GM21825 (cell line): Measurements from ENCODE around the gene GAGE12F.
"Not testable (repeated sequence)": the region's sequence is repeated elsewhere in the genome, so short reads cannot be mapped to it uniquely, and the experiment has no call there.

Experiments used
- ATAC-seq: cut with Tn5 transposase; IDR thresholded peaks from one replicate; pipeline ENCODE4 v1.9.1; 2021; ENCODE audit warnings: mild to moderate bottlenecking, moderate library complexity; ENCODE audit not compliant: unreplicated experiment

GAGE12F gene, protein sequence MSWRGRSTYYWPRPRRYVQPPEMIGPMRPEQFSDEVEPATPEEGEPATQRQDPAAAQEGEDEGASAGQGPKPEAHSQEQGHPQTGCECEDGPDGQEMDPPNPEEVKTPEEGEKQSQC

DNA sequence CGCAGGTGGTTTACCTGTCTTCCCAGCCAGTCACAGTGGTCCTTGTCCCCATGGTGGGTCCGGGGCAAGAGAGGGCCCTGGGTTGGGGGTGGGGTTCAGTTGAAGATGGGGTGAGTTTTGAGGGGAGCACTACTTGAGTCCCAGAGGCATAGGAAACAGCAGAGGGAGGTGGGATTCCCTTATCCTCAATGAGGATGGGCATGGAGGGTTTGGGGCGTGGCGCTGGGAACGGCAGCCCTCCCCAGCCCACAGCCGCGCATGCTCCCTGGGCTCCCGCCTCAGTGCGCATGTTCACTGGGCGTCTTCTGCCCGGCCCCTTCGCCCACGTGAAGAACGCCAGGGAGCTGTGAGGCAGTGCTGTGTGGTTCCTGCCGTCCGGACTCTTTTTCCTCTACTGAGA is at the start of gene GAGE12F:
Gene GAGE12F, plus strand, starts transcription at position 301 of the 400 bp plus-strand sequence. CDS start 1,155 bp downstream, outside the sequence.
- not testable (repeated sequence) for ATAC-seq

DNA sequence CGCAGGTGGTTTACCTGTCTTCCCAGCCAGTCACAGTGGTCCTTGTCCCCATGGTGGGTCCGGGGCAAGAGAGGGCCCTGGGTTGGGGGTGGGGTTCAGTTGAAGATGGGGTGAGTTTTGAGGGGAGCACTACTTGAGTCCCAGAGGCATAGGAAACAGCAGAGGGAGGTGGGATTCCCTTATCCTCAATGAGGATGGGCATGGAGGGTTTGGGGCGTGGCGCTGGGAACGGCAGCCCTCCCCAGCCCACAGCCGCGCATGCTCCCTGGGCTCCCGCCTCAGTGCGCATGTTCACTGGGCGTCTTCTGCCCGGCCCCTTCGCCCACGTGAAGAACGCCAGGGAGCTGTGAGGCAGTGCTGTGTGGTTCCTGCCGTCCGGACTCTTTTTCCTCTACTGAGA is 28.8 kb upstream of the GAGE12F start, which contains the start of gene GAGE12C:
Gene GAGE12C, plus strand, starts transcription at position 301 of the 400 bp plus-strand sequence. CDS start 1,155 bp downstream, outside the sequence.
- ATAC-seq = not testable (repeated sequence)

DNA sequence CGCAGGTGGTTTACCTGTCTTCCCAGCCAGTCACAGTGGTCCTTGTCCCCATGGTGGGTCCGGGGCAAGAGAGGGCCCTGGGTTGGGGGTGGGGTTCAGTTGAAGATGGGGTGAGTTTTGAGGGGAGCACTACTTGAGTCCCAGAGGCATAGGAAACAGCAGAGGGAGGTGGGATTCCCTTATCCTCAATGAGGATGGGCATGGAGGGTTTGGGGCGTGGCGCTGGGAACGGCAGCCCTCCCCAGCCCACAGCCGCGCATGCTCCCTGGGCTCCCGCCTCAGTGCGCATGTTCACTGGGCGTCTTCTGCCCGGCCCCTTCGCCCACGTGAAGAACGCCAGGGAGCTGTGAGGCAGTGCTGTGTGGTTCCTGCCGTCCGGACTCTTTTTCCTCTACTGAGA is 19.2 kb upstream of the GAGE12F start, which contains the start of gene GAGE12D:
Gene GAGE12D, plus strand, starts transcription at position 301 of the 400 bp plus-strand sequence. CDS start 1,155 bp downstream, outside the sequence.
- not testable (repeated sequence) for ATAC-seq

DNA sequence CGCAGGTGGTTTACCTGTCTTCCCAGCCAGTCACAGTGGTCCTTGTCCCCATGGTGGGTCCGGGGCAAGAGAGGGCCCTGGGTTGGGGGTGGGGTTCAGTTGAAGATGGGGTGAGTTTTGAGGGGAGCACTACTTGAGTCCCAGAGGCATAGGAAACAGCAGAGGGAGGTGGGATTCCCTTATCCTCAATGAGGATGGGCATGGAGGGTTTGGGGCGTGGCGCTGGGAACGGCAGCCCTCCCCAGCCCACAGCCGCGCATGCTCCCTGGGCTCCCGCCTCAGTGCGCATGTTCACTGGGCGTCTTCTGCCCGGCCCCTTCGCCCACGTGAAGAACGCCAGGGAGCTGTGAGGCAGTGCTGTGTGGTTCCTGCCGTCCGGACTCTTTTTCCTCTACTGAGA is 9.7 kb upstream of the GAGE12F start, which contains the start of gene GAGE12E:
Gene GAGE12E, plus strand, starts transcription at position 301 of the 400 bp plus-strand sequence. CDS start 1,155 bp downstream, outside the sequence.
- not testable (repeated sequence) for ATAC-seq

DNA sequence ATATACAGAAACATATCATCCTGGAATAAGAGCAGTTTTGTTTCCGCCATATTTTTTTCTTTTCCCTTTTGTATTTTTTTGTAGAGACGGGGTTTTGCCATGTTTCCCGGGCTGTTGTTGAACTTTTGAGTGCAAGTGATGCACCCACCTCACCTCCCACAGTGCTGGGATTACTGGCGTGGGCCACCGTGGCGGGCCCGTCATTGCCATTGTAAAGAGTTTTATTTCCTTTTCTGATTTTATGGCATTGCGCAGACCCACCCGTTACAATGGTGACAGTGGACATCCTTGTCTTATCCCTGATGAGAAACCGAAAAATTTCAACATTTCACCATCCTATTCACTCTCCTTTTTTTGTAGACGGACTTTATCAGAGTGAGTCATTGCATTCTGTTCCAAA is 8.1 kb downstream of the GAGE12F start:
- not testable (repeated sequence) for ATAC-seq

DNA sequence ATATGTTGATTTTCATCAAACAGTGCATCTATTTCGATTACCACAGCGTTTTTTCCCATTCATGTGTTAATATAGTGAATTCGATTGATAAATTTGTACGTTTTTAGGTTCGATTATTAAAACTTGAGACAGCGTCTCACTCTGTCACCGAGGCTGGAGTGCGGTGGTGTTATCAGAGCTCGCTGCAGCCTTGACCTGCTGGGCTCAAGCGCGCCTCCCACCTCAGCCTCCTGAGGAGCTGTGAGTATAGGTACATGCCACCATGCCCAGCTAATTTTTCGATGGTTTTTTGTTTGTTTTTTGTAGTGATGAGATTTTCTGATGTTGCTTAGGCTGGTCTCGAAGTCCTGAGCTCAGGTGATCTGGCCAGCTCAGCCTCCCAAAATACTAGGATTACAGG is 8.5 kb downstream of the GAGE12F start:
- ATAC-seq = not testable (repeated sequence)

DNA sequence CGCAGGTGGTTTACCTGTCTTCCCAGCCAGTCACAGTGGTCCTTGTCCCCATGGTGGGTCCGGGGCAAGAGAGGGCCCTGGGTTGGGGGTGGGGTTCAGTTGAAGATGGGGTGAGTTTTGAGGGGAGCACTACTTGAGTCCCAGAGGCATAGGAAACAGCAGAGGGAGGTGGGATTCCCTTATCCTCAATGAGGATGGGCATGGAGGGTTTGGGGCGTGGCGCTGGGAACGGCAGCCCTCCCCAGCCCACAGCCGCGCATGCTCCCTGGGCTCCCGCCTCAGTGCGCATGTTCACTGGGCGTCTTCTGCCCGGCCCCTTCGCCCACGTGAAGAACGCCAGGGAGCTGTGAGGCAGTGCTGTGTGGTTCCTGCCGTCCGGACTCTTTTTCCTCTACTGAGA is 9.5 kb downstream of the GAGE12F start, which contains the start of gene GAGE12G:
Gene GAGE12G, plus strand, starts transcription at position 301 of the 400 bp plus-strand sequence. CDS start 1,155 bp downstream, outside the sequence.
- ATAC-seq = not testable (repeated sequence)

DNA sequence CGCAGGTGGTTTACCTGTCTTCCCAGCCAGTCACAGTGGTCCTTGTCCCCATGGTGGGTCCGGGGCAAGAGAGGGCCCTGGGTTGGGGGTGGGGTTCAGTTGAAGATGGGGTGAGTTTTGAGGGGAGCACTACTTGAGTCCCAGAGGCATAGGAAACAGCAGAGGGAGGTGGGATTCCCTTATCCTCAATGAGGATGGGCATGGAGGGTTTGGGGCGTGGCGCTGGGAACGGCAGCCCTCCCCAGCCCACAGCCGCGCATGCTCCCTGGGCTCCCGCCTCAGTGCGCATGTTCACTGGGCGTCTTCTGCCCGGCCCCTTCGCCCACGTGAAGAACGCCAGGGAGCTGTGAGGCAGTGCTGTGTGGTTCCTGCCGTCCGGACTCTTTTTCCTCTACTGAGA is 19.0 kb downstream of the GAGE12F start, which contains the start of gene GAGE12H:
Gene GAGE12H, plus strand, starts transcription at position 301 of the 400 bp plus-strand sequence. CDS start 1,155 bp downstream, outside the sequence.
- not testable (repeated sequence) for ATAC-seq

DNA sequence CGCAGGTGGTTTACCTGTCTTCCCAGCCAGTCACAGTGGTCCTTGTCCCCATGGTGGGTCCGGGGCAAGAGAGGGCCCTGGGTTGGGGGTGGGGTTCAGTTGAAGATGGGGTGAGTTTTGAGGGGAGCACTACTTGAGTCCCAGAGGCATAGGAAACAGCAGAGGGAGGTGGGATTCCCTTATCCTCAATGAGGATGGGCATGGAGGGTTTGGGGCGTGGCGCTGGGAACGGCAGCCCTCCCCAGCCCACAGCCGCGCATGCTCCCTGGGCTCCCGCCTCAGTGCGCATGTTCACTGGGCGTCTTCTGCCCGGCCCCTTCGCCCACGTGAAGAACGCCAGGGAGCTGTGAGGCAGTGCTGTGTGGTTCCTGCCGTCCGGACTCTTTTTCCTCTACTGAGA is 28.6 kb downstream of the GAGE12F start, which contains the start of gene GAGE2A:
Gene GAGE2A, plus strand, starts transcription at position 301 of the 400 bp plus-strand sequence. CDS start 1,155 bp downstream, outside the sequence.
- not testable (repeated sequence) for ATAC-seq

DNA sequence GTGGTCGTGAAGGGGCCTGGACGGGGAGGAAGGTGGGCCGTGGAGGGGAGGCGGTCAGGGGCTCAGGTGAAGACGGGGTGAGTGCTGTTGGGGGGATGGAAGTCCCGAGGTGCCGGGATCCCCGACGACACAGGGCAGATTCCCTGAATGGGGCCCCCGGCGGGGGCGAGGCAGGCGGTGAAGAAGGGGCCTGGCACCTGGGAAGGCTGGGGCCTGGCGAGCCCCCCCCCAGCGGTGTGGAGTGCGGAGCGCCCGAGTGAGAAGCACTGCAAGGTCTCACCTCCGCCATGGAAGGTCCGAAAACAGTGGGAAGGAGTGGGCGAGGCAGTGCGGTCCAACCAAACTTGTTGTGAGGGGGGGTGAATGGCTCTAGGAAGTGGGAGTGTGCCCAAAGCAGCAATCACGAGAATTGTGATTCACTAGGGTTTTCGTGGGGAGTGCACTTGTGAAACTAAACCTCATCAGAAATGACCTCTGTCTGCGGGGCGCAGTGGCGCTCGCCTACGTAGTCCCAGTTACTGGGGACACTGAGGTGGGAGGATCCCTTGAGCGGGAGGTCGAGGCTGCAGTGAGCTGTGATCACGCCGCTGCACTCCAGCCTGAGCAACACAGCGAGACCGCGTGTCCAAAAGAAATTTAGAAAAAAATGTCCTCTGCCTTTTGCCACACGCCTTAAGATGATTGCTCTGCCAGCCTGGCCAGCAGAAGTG is 29.3 kb downstream of the GAGE12F start:
- ATAC-seq = not testable (repeated sequence)

DNA sequence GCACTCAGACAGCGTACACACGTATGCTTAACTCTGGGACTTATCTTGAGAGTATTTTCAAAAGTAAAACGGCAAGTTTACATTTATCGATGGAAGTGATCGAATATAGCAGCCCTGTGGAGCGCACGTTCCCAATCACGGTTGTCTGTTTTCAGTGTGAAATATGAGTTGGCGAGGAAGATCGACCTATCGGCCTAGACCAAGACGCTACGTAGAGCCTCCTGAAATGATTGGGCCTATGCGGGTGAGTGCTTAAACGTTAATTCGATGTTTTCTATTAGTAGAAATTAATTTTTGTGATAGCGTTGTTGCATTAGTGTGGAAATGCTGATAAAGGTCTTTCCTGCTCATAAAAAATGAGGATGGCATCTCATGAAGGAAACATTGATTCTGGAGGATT is 29.8 kb downstream of the GAGE12F start:
- ATAC-seq = not testable (repeated sequence)

DNA sequence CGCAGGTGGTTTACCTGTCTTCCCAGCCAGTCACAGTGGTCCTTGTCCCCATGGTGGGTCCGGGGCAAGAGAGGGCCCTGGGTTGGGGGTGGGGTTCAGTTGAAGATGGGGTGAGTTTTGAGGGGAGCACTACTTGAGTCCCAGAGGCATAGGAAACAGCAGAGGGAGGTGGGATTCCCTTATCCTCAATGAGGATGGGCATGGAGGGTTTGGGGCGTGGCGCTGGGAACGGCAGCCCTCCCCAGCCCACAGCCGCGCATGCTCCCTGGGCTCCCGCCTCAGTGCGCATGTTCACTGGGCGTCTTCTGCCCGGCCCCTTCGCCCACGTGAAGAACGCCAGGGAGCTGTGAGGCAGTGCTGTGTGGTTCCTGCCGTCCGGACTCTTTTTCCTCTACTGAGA is 38.1 kb downstream of the GAGE12F start, which contains the start of gene GAGE1:
Gene GAGE1, plus strand, starts transcription at position 301 of the 400 bp plus-strand sequence. CDS start 1,155 bp downstream, outside the sequence.
- not testable (repeated sequence) for ATAC-seq

DNA sequence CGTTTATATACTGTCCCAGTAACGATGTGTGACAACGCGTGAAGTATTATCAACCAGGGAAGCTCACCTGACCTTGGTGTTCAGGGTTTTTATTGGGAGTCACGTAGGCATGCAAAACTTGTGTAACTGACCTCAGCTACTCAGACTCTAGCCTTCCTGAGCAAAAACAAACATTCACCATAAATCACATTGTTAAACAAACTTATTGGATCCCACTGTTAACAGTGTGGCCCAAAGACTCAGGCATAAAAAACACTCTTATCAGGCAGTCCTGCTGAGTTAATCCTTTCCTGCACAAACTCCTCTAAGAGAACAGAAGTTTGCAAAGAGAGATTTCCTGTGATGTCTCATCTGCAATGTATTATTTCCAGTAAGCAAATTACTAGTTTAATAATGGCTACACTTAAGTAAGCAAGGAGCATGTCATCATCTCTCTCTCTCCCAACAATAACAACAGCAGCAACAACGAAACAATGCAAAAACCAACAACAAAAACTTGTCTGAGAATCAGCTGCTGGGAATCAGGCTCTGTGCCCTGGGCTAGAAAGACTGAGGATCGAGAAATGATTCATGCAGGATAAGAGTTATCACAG is 50.2 kb downstream of the GAGE12F start:
- ATAC-seq = no peak
